ENCODE measurements around the gene IKZF4. TPM values are rescaled to one million over a fixed set of nuclear protein-coding genes. Genes with fewer than 3 reads are reported as not detected.
"Not testable (repeated sequence)": the region's sequence is repeated elsewhere in the genome, so short reads cannot be mapped to it uniquely, and the experiment has no call there.

IKZF4 gene
- total RNA-seq, 1 experiment from 2014 or later: 8.5 TPM

DNA sequence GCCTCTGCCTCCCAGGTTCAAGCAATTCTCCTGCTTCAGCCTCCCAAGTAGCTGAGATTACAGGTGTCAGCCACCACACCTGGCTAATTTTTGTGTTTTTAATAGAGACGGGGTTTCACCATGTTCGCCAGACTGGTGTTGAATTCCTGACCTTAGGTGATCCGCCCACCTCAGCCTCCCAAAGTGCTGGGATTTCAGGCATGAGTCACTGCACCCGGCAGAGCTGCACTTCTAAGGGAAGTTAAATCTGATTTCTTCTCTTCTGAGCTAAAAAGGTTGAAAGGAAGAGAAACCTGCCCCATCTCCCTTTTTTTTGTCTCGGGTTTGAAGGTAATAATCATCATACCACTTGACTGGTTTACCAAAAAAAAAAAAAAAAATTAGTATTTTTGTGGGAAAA is 39.0 kb upstream of the IKZF4 start:
- ChIA-PET CTCF (interaction anchor here (1.7 to 1.8 kb wide), 2 partner anchors 14 to 48 kb away, joined by 4 to 9 read pairs; no protein-coding TSS in a partner anchor), POLR2A (interaction anchor here (2.3 kb wide), 1 partner anchor 8 kb away, joined by 13 read pairs; the partner anchor contains the start of gene RAB5B)
- BruUV-seq (replicated peaks); intact Hi-C loops (cut with micrococcal nuclease); DNase-seq (ENCODE audit: low read depth, low spot score); H3K9ac ChIP-seq (ENCODE audit: low read length); H3K79me2 ChIP-seq (ENCODE audit: insufficient read depth, low read length); H3K9me2 ChIP-seq (ENCODE audit: insufficient read depth); H4K20me1 ChIP-seq (ENCODE audit: insufficient read depth); H2AFZ ChIP-seq (ENCODE audit: low read depth, low read length, poor library complexity, severe bottlenecking); H3K27ac ChIP-seq (ENCODE audit: low read depth, low read length); H3K27me3 ChIP-seq (ENCODE audit: insufficient read depth, low read length); H3K36me3 ChIP-seq (ENCODE audit: control insufficient read depth in 1 of 2, insufficient read depth in 2 of 2, low read length in 2 of 2); RAD21 ChIA-PET (ENCODE audit: low non-redundant PET in 1 of 2, low total read pairs in 2 of 2, uncharacterized antibody in 2 of 2, unreplicated experiment in 2 of 2); H3K9me3 ChIP-seq (ENCODE audit: control insufficient read depth in 1 of 2, insufficient read depth in 1 of 2, low read depth in 1 of 2, low read length in 2 of 2): not testable (repeated sequence)
- peak overlapping the region in 1 of 2 experiments; percentile 4; a peak in 1 of 4 replicates for H3K4me3 ChIP-seq (replicated peaks in 1 of 2; ENCODE audit: low read depth in 1 of 2, low read length in 2 of 2)
- TF ChIP-seq EGR1 (IDR thresholded peaks at IDR 0.05; ENCODE audit: low read depth): peak; percentile 68
- TF ChIP-seq FOSL1 (IDR thresholded peaks at IDR 0.05; ENCODE audit: low read depth): peak; percentile 29; the same call in 1 of the 2 replicates
- TF ChIP-seq JUND (IDR thresholded peaks at IDR 0.05): peak; percentile 13; the same call in 1 of the 2 replicates
- peak; percentile 81 for ATAC-seq
- H3K4me2 ChIP-seq (ENCODE audit: low read length): peak overlapping the region; percentile 45
- H3K4me1 ChIP-seq (ENCODE audit: control insufficient read depth in 1 of 2, insufficient read depth in 2 of 2, low read length in 2 of 2): peaks cover 12 to 16% of the 10 kb centered on the region in 2 experiments

DNA sequence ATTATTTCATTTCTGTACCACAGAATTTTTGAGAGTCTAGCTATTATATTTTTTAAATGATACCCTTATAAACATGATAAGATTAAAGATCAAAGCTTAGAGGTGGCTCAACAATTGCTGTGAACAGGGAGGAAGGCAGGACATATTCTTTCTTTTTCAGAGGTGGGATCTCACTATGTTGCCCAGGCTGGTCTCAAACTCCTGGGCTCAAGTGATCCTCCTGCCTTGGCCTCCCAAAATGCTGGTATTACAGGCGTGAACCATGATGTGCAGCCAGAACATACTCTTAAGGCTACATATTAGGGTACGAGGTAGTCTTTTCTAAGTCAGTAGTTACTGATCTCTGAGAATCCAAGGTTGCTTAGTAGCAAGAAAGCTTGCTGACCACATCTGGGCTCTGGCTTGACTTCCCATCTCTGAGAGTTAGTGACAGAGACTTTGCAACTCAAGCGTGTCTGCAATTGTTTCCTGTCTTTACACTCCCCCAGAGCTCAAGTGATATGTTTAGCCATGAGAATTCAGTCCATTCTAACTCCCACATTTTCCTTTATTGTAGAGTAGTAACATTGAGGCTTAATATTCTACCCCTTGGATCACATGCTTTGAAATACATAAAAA is 38.4 kb upstream of the IKZF4 start:
- Histone ChIP-seq H3K4me1 (ENCODE audit: control insufficient read depth in 1 of 2, insufficient read depth in 2 of 2, low read length in 2 of 2) (peaks cover 12 to 16% of the 10 kb centered on the region in 2 experiments), H3K9me2 (ENCODE audit: insufficient read depth) (no peaks in the 10 kb centered on the region), H3K27ac (ENCODE audit: low read depth, low read length) (no peak overlapping the region), H2AFZ (ENCODE audit: low read depth, low read length, poor library complexity, severe bottlenecking) (no peak overlapping the region), H3K9ac (ENCODE audit: low read length) (no peak overlapping the region), H3K9me3 (ENCODE audit: control insufficient read depth in 1 of 2, insufficient read depth in 1 of 2, low read depth in 1 of 2, low read length in 2 of 2) (no peaks in the 10 kb centered on the region), H3K36me3 (ENCODE audit: control insufficient read depth in 1 of 2, insufficient read depth in 2 of 2, low read length in 2 of 2) (peaks cover 0 to 10% of the 10 kb centered on the region in 2 experiments; a peak in 2 of 4 replicates), H3K4me3 (replicated peaks in 1 of 2; ENCODE audit: low read depth in 1 of 2, low read length in 2 of 2) (no peak overlapping the region), H3K4me2 (ENCODE audit: low read length) (peak overlapping the region; percentile 45; the same call in 1 of the 2 replicates), H4K20me1 (ENCODE audit: insufficient read depth) (no peaks in the 10 kb centered on the region), H3K79me2 (ENCODE audit: insufficient read depth, low read length) (0 out of 2 replicates have a peak, but pooled peaks cover 3% of the 10 kb centered on the region), H3K27me3 (ENCODE audit: insufficient read depth, low read length) (no peaks in the 10 kb centered on the region)
- ATAC-seq (no peak), DNase-seq (ENCODE audit: low read depth, low spot score) (no peak)
- POLR2A ChIA-PET: interaction anchor here (2.3 kb wide), 1 partner anchor 9 kb away, joined by 13 read pairs; the partner anchor contains the start of gene RAB5B
- no TSS peak for BruUV-seq (replicated peaks)
- TF ChIP-seq RAD21 (IDR thresholded peaks at IDR 0.05; ENCODE audit: low read depth) (no peak), ZNF274 (IDR thresholded peaks at IDR 0.05; ENCODE audit: low read depth, low read length) (no peak), FOSL1 (IDR thresholded peaks at IDR 0.05; ENCODE audit: low read depth) (no peak), SRF (IDR thresholded peaks at IDR 0.05; ENCODE audit: low read depth) (no peak), YY1 (IDR thresholded peaks at IDR 0.05; ENCODE audit: extremely low read depth, insufficient replicate concordance, low read depth, low read length) (no peak), CBX3 (IDR thresholded peaks at IDR 0.05; ENCODE audit: low read depth) (no peak), EZH2phosphoT487 (IDR thresholded peaks at IDR 0.05; ENCODE audit: borderline replicate concordance) (no peak), ZFX (IDR thresholded peaks at IDR 0.05) (no peak)
- TF ChIP-seq, protein P1, sequence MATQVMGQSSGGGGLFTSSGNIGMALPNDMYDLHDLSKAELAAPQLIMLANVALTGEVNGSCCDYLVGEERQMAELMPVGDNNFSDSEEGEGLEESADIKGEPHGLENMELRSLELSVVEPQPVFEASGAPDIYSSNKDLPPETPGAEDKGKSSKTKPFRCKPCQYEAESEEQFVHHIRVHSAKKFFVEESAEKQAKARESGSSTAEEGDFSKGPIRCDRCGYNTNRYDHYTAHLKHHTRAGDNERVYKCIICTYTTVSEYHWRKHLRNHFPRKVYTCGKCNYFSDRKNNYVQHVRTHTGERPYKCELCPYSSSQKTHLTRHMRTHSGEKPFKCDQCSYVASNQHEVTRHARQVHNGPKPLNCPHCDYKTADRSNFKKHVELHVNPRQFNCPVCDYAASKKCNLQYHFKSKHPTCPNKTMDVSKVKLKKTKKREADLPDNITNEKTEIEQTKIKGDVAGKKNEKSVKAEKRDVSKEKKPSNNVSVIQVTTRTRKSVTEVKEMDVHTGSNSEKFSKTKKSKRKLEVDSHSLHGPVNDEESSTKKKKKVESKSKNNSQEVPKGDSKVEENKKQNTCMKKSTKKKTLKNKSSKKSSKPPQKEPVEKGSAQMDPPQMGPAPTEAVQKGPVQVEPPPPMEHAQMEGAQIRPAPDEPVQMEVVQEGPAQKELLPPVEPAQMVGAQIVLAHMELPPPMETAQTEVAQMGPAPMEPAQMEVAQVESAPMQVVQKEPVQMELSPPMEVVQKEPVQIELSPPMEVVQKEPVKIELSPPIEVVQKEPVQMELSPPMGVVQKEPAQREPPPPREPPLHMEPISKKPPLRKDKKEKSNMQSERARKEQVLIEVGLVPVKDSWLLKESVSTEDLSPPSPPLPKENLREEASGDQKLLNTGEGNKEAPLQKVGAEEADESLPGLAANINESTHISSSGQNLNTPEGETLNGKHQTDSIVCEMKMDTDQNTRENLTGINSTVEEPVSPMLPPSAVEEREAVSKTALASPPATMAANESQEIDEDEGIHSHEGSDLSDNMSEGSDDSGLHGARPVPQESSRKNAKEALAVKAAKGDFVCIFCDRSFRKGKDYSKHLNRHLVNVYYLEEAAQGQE (IDR thresholded peaks at IDR 0.05; ENCODE audit: low read depth): no peak
- TF ChIP-seq, protein P2, sequence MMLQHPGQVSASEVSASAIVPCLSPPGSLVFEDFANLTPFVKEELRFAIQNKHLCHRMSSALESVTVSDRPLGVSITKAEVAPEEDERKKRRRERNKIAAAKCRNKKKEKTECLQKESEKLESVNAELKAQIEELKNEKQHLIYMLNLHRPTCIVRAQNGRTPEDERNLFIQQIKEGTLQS (IDR thresholded peaks at IDR 0.05): no peak
- TF ChIP-seq, protein P3, sequence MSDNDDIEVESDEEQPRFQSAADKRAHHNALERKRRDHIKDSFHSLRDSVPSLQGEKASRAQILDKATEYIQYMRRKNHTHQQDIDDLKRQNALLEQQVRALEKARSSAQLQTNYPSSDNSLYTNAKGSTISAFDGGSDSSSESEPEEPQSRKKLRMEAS (IDR thresholded peaks at IDR 0.05): no peak
- RAD21 ChIA-PET (ENCODE audit: low non-redundant PET in 1 of 2, low total read pairs in 2 of 2, uncharacterized antibody in 2 of 2, unreplicated experiment in 2 of 2): no interaction called here
- intact Hi-C loops (cut with micrococcal nuclease): no loop called here
- CTCF ChIA-PET: interaction anchor here (1.1 to 1.8 kb wide), 3 partner anchors 9 to 47 kb away, joined by 3 to 9 read pairs (median 4); partner anchors contain the start of gene RAB5B

Measured in HCT116 (cell line).